Measurements from ENCODE around the gene FBN2.

The FBN2 gene

DNA sequence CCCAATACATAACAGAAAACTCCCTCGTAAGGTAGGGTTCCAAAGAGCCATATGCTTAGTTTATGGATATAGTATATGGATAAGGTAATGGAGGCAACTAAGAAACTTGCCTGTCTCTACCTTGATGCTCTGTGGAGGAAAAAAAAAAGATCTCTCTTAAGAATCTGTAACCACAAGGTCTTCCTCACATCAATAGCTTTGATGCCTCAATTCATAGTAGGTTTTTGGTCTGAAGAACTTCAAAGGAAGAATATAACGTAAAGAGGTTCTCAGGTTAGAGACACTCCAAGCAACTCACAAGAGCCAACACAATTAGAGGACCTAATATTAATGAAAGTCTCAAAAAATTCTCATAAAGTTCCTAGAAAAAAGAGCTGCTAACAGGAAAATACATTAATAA lies 140.2 kb downstream of the FBN2 start:
- TF ChIP-seq, protein P1, sequence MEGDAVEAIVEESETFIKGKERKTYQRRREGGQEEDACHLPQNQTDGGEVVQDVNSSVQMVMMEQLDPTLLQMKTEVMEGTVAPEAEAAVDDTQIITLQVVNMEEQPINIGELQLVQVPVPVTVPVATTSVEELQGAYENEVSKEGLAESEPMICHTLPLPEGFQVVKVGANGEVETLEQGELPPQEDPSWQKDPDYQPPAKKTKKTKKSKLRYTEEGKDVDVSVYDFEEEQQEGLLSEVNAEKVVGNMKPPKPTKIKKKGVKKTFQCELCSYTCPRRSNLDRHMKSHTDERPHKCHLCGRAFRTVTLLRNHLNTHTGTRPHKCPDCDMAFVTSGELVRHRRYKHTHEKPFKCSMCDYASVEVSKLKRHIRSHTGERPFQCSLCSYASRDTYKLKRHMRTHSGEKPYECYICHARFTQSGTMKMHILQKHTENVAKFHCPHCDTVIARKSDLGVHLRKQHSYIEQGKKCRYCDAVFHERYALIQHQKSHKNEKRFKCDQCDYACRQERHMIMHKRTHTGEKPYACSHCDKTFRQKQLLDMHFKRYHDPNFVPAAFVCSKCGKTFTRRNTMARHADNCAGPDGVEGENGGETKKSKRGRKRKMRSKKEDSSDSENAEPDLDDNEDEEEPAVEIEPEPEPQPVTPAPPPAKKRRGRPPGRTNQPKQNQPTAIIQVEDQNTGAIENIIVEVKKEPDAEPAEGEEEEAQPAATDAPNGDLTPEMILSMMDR (IDR thresholded peaks at IDR 0.05; ENCODE audit: low read depth, low read length) = no peak
- DNase-seq (ENCODE audit: extremely low read depth, low read depth) = no peak

DNA sequence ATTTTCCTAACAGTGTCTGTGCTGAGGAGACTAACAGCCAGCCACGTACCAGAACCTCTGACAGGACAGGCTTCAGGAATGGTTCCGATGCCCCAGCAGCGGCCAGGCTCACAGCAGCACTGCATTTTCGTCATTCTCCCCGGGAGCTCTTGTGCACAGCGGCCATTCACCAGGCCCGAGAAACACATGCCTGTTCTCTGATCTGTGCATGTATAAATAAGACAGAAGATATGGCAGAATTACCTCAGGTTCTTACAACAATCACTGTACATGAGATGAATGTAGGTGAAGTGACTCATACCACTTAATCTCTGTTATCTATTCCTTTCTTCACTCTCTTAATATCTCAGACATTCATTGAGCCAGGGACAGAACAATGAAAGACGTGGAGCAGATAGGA lies 143.0 kb downstream of the FBN2 start:
- DNase-seq (ENCODE audit: extremely low read depth, low read depth) = no peak
- TF ChIP-seq, protein P1 (IDR thresholded peaks at IDR 0.05; ENCODE audit: low read depth, low read length) = no peak

DNA sequence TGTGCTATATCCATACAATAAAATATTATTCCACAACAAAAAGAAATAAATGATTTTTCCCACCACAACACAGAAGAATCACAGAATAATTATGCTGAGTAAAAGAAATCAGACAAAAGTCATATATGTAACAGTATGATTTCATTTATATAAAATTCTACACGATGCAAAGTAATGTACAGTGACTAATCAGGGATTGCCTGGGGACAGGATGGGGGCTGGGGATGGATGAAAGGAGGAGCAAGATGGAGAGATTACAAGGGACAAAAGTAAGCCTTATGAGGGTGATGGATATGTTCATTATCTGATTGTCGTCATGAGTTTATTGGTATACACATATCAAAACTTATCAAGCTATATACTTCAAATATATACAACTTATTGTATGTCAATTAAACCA lies 154.0 kb downstream of the FBN2 start:
- TF ChIP-seq, protein P1 (IDR thresholded peaks at IDR 0.05; ENCODE audit: low read depth, low read length) = no peak
- DNase-seq (ENCODE audit: extremely low read depth, low read depth) = no peak

DNA sequence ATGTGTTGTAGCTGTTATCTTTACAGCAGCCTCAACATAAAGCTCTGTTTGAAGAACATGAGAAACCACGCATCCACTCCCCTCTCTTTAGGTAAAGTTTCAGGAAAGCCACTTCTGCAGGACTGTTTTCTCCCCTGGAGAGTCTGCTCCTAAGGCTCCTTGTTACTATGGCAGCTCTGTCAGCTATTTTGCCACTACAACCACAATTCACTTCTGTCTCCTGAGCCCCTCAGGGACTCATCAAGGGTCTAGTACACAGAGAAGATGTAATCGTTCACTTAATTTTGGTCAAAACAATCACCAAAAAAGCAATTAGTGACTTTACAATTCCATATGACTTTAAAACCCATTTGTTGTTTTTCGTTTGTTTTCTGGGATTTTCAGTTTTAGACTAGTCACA lies 157.7 kb downstream of the FBN2 start:
- DNase-seq (ENCODE audit: extremely low read depth, low read depth) = no peak

DNA sequence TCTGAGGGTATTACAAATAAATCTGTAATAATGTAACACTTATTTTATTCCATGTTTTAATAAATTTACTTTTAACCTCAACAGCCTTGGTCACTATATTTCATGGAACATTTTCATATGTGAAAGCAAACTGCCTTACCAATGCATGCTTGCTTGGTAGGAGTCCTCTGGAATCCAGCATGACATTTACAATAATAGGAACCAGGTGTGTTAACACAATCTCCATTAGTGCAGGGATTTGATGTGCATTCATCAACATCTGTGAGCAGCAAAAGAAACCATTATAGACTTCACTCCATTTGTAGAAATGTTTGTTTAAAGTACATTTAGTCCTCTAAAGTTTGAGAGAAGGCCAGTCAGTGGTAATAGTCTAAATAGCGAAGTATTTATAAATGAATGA lies 159.4 kb downstream of the FBN2 start:
- TF ChIP-seq, protein P1 (IDR thresholded peaks at IDR 0.05; ENCODE audit: low read depth, low read length) = no peak
- peak; percentile 8 for DNase-seq (ENCODE audit: extremely low read depth, low read depth)

More for the DNA sequence above, 157.7 kb downstream of the FBN2 start:
- TF ChIP-seq, protein P1 (IDR thresholded peaks at IDR 0.05; ENCODE audit: low read depth, low read length) = no peak

DNA sequence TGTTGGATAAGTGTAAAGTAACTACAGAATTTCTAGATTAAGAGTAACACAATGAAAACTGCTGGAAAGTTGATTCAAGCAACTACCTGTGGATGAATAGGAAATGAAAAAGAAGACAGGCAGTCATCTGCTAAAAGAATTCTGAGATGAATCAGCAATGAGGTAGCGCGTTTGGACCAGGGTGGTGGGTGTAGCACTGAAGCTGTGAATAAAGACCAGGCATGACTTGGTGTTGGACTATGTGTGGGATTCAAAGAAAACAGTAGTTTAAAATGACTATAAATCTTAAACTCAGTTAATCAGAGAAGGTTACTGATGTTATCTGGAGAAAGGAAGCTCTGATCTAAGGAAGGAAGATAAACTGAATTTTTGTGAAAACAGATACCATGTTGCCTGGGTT lies 159.8 kb downstream of the FBN2 start:
- no peak for DNase-seq (ENCODE audit: extremely low read depth, low read depth)
- TF ChIP-seq, protein P1 (IDR thresholded peaks at IDR 0.05; ENCODE audit: low read depth, low read length) = no peak

DNA sequence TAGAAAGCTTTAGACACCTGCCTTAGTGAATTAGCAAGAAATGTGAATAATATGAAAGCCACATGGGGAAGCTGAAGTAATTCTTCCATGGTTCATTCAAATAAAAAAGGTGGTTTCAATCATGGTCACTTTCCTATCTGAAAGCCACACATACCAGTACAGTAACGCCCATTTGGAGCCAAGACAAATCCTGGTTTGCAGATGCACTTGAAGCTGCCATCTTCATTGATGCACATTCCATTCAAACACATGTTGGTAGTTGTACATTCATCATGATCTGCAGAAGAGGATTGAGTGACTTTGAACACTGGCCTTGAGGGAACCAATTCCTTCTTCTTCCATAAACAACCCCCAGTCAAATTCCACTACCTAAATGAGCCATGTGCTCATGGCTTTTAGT lies 161.5 kb downstream of the FBN2 start:
- peak; percentile 34 for DNase-seq (ENCODE audit: extremely low read depth, low read depth)
- TF ChIP-seq, protein P1 (IDR thresholded peaks at IDR 0.05; ENCODE audit: low read depth, low read length) = no peak
